ENCODE results near the gene ME3.

The ME3 gene

DNA sequence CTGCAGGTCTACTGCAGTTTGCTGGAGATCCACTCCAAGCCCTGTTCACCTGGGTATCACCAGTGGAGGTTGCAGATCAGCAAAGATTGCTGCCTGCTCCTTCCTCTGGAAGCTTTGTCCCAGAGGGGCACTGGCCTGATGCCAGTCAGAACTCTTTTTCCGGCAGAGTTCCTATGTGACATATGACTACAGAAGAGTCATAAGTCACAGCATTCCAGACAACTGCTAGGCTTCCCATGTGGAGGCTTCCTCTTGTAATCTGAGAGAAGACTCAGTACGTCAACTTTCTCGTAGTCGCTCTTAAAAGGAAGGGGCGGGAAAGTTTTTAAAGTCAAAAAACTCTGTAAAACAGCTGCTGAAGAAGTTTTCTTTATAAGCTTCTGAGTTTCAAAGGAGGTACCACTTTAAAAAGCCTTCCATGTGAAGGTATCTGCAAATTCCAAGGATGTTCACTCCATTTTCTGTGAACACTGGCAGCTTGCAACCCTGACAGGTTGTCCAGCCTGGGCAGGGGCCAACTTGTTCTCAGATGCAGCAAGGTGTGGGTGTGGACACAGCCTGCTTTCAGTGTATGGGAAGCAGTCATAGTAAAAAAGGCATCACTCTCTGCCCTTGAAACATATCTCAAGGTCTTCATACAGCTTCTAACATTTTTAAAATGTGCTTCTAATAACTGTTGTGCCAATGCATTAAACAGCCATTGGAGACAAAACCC is 97.8 kb downstream of the ME3 start:
- TF ChIP-seq, protein P1, sequence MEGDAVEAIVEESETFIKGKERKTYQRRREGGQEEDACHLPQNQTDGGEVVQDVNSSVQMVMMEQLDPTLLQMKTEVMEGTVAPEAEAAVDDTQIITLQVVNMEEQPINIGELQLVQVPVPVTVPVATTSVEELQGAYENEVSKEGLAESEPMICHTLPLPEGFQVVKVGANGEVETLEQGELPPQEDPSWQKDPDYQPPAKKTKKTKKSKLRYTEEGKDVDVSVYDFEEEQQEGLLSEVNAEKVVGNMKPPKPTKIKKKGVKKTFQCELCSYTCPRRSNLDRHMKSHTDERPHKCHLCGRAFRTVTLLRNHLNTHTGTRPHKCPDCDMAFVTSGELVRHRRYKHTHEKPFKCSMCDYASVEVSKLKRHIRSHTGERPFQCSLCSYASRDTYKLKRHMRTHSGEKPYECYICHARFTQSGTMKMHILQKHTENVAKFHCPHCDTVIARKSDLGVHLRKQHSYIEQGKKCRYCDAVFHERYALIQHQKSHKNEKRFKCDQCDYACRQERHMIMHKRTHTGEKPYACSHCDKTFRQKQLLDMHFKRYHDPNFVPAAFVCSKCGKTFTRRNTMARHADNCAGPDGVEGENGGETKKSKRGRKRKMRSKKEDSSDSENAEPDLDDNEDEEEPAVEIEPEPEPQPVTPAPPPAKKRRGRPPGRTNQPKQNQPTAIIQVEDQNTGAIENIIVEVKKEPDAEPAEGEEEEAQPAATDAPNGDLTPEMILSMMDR (IDR thresholded peaks at IDR 0.05; ENCODE audit: insufficient read depth, low read depth, low read length, missing control alignments): no peak
- no peak for DNase-seq (ENCODE audit: low read depth)

DNA sequence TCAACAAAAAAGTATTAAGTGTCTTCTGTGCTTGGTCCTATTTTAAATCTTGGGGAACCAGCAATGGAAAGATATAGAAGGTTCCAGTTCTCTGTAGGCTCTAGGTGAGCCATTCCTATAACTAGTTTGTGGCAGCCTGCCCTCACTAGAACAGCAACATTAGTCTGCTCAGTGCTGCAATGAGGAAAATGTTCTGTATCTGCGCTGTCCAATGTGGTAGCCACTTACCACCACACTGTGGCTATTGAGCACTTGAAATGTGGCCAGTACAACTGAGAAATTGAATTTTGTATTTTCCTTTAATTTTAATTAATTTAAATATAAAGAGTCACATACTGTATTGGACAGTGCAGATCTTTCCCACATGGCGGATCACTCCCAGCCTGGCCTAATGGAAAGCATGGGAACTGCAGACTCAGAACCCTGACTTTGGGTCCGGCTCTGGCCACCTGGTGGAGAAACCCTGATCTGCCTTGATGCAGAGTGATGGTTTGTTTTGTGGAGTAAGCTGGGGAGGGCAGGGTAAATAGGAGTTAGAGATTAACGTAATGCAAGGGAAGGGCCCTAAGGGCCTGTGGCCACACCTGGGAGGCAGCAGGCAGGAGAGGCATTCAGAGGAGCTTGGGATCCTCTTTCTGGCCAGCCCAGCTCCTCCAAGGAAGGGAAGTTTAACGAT is 101.0 kb downstream of the ME3 start:
- no peak for DNase-seq (ENCODE audit: low read depth)

More for the DNA sequence above, 97.8 kb downstream of the ME3 start:
- no peak overlapping the region for H3K4me3 ChIP-seq (ENCODE audit: low read depth, low read length)

DNA sequence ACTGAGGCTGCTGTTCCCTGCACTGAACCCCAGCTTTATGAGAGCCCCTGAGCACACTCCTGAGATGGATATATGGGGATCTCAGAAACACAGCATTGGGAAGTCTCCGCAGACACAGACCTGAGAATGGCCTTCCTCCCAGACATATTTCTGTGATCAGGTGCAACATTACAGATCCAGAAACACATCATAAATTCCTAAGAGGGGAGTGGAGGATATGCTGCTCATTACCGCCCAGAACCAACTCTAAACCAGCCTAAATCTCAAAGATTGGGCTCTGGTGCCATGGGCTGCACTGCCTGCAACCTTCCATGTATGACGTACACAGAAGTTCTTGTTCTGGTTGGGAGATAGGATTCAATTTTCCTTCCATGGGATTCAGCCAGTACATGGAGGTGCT is 102.0 kb downstream of the ME3 start:
- TF ChIP-seq, protein P1 (IDR thresholded peaks at IDR 0.05; ENCODE audit: insufficient read depth, low read depth, low read length, missing control alignments): no peak
- DNase-seq (ENCODE audit: low read depth): no peak
- H3K4me3 ChIP-seq (ENCODE audit: low read depth, low read length): no peak overlapping the region

More for the DNA sequence above, 101.0 kb downstream of the ME3 start:
- TF ChIP-seq, protein P1 (IDR thresholded peaks at IDR 0.05; ENCODE audit: insufficient read depth, low read depth, low read length, missing control alignments): peak; percentile 31
- H3K4me3 ChIP-seq (ENCODE audit: low read depth, low read length): no peak overlapping the region

DNA sequence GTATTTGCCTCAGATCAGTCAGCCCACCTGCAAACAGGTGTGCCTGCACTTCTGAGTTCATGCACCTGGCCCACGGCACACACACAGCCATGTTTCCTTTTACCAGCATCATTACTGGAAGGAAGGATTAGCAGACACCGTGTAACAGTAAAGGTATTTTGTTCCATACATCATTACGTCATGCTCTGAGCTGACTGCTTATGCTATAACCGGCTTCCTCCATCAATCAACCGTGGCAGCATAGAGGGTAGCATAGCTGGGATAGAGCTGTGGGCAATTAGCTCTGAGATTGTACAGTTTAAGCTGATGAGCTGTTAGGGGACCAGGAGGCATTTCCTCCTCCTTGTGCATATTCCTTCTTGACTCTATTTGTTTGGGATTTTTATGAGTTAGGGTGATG is 102.4 kb downstream of the ME3 start:
- TF ChIP-seq, protein P1 (IDR thresholded peaks at IDR 0.05; ENCODE audit: insufficient read depth, low read depth, low read length, missing control alignments): no peak
- H3K4me3 ChIP-seq (ENCODE audit: low read depth, low read length): no peak overlapping the region
- no peak for DNase-seq (ENCODE audit: low read depth)

DNA sequence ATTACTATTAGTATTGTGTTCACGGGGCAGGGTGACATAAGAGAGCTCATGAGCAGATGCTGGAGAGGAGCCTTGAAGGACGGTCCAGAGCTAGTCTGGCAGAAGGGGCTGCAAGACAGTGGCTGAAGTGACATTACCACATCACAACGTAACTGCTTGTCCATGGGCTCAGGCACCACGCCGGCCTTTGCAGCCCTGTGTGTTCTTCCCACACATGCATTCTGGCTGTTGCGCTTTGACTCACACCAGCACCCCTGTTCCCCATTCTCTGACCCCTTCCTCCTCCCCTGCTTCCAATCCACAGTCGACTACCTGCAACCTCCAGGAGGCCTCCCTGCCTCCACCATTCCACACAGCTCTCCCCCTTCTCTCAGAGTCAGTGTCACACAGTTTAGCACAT is 103.3 kb downstream of the ME3 start:
- no peak overlapping the region for H3K4me3 ChIP-seq (ENCODE audit: low read depth, low read length)
- TF ChIP-seq, protein P1 (IDR thresholded peaks at IDR 0.05; ENCODE audit: insufficient read depth, low read depth, low read length, missing control alignments): no peak
- DNase-seq (ENCODE audit: low read depth): no peak

DNA sequence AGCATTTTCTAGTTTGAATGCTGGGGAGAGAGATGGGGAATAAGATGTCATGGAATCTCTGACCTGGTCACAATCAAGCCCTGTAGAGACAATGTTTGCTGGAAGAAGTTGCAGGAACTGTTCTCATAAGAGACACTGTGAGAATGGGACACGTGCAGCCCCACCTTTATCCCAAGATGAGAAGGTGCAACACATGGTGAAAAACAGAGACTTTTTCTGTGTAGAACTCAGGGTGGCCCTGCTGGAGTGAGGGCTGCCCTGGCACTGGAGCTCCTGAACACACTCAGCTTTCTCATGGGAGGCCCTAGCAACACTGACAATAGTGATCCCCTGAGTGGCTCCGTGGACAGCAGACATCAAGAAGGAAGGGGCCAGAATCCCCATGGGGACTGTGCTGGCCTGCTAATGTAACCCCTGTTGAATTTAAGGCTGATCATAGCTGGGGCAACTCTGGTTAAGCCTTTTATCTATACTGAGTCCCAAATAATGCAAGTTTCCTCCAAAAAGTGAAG is 106.6 kb downstream of the ME3 start:
- TF ChIP-seq, protein P1 (IDR thresholded peaks at IDR 0.05; ENCODE audit: insufficient read depth, low read depth, low read length, missing control alignments): no peak
- H3K4me3 ChIP-seq (ENCODE audit: low read depth, low read length): no peak overlapping the region
- no peak for DNase-seq (ENCODE audit: low read depth)

All from GM12865 (cell line).